Fibroblast of lung (primary cell): Measurements from ENCODE around the gene ANKRD52.

Experiments used
- CTCF ChIP-seq, 2 donors: IDR thresholded peaks in 1 of 2; conservative IDR thresholded peaks in 1 of 2; 1 replicate in 1 of 2; 2 replicates in 1 of 2; pipeline ENCODE4 v1.5.1; 2011 to 2012; ENCODE audit warnings: low read length in 2 of 2, control low read depth in 1 of 2, inconsistent platforms in 1 of 2, low read depth in 1 of 2, mild to moderate bottlenecking in 1 of 2
- EZH2 ChIP-seq: IDR thresholded peaks from 2 replicates; pipeline ENCODE4 v1.5.1; 2012; ENCODE audit warnings: low read length, control low read depth, mild to moderate bottlenecking; ENCODE audit errors: missing control alignments

DNA sequence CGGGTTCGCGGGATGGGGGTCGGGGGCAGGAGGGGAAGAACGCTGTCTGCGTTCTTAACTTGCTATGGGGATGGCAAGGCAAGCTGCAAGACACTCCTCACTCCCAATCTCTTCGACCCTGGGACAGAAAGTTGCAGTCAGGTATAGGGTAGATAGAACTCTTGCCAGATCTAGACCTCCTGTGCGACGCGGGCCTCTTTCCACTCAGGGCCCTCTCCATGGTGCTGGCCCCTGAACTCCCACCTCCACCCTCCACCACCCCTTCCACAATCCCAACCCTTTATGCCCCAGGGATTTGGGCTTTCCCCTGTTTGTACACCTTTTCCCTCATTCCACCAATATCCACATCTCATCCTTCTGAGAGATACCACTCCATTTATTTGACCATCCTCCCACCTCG is 33.2 kb downstream of the ANKRD52 start:
- TF ChIP-seq CTCF (conservative IDR thresholded peaks at IDR 0.05 in 1 of 2, IDR thresholded peaks at IDR 0.05 in 1 of 2; ENCODE audit: low read depth in 1 of 2, low read length in 2 of 2) (no peak), EZH2 (no peak)
